GM10248 (cell line): ENCODE data around the gene NDST1.

Experiments
- CTCF ChIA-PET: fragments of 300-600 bp; sonication (Branson Sonifier 250); formaldehyde crosslinking; extraction: SDS; loops from one replicate; lab custom pipeline; 2021; ENCODE audit warnings: antibody characterized with exemption; lab: Yijun Ruan, JAX
- POLR2A ChIA-PET: fragments of 350-650 bp; sonication (Branson Sonifier 250); formaldehyde crosslinking; extraction: SDS; loops from one replicate; lab custom pipeline; 2020; ENCODE audit warnings: antibody characterized with exemption; lab: Yijun Ruan, JAX
- DNase-seq: peaks from one replicate; pipeline ENCODE4 v3.0.0; 2012; ENCODE audit errors: extremely low spot score
- TF ChIP-seq, protein P1 (sequence below): IDR thresholded peaks from 2 replicates; pipeline ENCODE4 v1.5.1; 2012; ENCODE audit warnings: mild to moderate bottlenecking, low read depth; ENCODE audit errors: extremely low read depth, missing control alignments, control extremely low read depth

NDST1 gene

DNA sequence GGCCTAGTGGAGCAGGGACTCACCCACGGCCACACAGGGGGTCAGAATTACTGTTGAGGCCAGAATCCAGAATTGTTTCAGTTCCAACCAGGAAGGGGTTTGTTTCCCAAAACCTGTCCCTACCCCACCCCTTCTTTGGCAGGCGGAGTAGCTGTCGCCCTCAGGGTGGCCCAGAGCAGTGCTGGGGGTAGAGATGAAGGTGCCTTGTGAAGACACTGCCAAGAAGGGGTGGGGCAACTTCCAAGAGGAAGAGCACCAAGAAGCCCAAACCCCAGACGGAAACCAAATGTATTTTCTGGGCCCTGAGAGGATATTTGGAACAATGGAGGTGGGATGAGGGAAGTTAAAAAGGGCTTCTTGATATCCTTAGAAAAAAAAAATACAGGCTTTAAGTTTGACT, 11.4 kb upstream of the NDST1 start:
- ChIA-PET POLR2A (no interaction called here), CTCF (interaction anchor here (1.0 to 6.6 kb wide), 6 partner anchors 9 to 55 kb away, joined by 3 to 26 read pairs (median 4); no protein-coding TSS in a partner anchor)
- TF ChIP-seq, protein P1, sequence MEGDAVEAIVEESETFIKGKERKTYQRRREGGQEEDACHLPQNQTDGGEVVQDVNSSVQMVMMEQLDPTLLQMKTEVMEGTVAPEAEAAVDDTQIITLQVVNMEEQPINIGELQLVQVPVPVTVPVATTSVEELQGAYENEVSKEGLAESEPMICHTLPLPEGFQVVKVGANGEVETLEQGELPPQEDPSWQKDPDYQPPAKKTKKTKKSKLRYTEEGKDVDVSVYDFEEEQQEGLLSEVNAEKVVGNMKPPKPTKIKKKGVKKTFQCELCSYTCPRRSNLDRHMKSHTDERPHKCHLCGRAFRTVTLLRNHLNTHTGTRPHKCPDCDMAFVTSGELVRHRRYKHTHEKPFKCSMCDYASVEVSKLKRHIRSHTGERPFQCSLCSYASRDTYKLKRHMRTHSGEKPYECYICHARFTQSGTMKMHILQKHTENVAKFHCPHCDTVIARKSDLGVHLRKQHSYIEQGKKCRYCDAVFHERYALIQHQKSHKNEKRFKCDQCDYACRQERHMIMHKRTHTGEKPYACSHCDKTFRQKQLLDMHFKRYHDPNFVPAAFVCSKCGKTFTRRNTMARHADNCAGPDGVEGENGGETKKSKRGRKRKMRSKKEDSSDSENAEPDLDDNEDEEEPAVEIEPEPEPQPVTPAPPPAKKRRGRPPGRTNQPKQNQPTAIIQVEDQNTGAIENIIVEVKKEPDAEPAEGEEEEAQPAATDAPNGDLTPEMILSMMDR, result no peak
- no peak for DNase-seq

DNA sequence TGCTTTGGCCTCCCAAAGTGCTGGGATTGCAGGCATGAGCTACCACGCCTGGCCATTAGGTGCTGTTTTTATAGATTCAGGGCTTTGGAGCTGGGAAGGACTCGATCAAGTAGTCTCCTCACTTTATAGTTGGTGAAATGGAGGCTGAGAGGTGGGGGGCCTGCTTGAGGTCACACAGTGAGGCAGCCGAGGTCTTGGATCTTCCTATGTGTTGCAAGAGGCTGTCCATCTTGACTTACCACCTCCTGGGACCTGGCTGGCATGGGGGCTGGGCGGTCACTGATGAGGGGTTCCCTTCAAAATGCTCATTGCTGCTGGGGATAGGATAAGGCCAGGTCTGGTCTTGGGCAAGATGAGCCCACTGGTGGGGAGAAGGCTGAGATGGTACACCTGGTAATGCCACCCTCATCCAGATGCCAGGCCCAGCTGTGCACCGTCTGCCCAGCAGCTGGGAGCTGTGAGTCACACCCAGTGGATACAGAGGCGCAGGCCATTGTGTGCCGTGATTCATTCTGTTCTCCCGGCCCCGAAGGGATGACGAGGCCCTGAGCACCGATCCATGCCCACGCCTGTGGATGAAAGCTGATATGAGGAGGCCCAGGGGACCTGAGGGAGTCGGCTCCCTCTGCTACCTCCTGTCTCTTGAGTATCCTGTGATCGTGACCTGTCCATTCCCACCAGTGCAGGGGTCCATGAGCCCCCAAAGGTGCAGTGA, 10.5 kb upstream of the NDST1 start:
- TF ChIP-seq, protein P1, result no peak
- ChIA-PET POLR2A (interaction anchor here (1.0 kb wide), 1 partner anchor 87 kb away, joined by 6 read pairs; no protein-coding TSS in a partner anchor), CTCF (interaction anchor here (1.0 to 6.6 kb wide), 8 partner anchors 8 to 81 kb away, joined by 3 to 26 read pairs (median 4); no protein-coding TSS in a partner anchor)
- DNase-seq, result no peak

DNA sequence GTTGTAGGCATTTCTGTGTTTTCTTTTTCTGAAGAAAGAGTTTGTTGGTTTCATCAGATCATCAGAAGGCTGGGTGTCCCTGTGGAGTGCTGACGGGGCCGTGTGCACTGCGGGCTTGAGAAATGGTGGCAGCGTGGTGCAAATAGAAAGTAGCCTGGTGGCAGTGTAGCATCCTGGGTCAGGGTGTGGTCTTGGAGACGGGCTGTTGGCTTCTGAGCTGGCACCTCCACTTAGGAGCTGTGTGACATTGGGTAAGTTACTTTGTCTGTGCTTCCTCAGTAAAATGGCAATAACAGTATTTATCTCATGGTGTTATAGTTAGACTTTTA, 10.0 kb upstream of the NDST1 start:
- POLR2A ChIA-PET, result interaction anchor here (0.5 to 1.3 kb wide), 3 partner anchors 8 to 148 kb away, joined by 3 to 6 read pairs (median 5); no protein-coding TSS in a partner anchor
- no peak for DNase-seq
- CTCF ChIA-PET, result interaction anchor here (1.2 to 6.6 kb wide), 7 partner anchors 15 to 203 kb away, joined by 3 to 26 read pairs (median 4); partner anchors contain the start of gene RBM22
- TF ChIP-seq, protein P1, result no peak

DNA sequence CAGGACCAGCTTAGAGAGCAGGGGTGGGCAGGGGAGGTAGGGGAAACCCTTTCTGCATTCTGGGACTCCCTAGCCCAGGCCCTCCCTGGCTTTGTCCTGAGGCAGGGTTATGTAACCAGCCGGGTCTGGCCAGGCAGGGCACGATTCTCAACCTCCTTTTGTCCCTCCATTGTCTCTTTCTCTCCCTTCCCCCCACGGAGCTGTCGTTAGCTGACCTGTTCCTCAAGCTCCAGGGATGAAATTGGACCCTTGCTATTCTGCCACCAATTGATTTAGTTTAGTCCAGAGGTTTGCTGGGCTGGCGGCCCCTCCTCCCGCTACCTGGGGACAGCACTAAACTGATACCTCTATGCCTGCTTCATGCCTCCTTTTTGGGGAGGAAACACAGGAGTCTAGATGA, 9.4 kb upstream of the NDST1 start:
- POLR2A ChIA-PET, result interaction anchor here (0.5 to 1.3 kb wide), 3 partner anchors 9 to 147 kb away, joined by 3 to 6 read pairs (median 5); no protein-coding TSS in a partner anchor
- TF ChIP-seq, protein P1, result no peak
- CTCF ChIA-PET, result interaction anchor here (1.2 to 6.6 kb wide), 9 partner anchors 12 to 202 kb away, joined by 3 to 26 read pairs (median 4); partner anchors contain the start of gene RBM22
- no peak for DNase-seq

DNA sequence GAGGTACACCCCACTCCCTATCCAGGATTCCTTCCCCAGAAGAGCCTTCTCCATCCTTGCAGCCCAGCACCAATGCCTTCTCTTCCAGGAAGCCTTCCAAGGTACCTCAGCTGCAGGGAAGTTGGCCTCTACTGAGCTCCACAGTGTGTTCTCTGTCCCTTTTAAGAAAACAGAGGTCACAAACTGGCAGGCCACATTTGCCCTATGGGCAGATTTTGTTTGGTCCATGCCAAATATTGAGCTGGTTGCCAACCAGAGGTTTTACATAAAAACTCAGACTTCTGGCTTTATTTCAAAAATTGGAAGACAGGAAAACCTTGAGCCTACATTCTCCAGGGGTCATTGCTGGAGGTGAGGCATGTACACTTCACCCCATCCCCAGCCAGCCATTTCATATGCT, 9.0 kb upstream of the NDST1 start:
- POLR2A ChIA-PET, result interaction anchor here (1.3 kb wide), 1 partner anchor 9 kb away, joined by 5 read pairs; no protein-coding TSS in a partner anchor
- TF ChIP-seq, protein P1, result no peak
- CTCF ChIA-PET, result interaction anchor here (0.7 to 6.6 kb wide), 15 partner anchors 8 to 202 kb away, joined by 3 to 26 read pairs (median 4); partner anchors contain the start of gene RBM22
- no peak for DNase-seq

DNA sequence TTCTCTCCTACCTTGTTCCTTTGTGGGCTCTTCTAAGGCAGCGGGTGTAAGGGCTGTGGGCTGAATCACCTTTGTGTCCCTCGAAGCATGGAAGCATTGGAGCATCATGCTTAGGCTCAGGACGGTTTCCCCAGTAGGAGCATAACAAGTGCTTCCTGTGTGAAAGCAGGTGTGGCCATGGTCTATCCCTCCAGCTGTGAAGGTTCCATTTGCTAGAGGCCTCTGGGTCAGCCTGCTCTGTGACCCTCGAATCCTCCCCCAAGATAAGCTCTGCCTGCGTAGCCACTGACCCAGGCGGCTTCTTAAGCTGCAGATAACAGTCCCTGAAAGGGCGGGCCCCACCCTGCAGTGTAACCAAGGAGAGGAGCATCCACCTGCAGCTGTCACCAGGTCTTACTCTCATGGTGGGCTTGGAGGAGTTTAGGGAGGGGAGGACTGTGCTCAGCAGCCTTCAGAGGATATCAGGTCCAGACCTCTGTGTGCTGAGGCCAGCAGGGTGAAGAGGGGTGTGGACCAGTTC, 8.4 kb upstream of the NDST1 start:
- DNase-seq, result no peak
- TF ChIP-seq, protein P1, result no peak
- ChIA-PET CTCF (interaction anchor here (0.6 to 6.6 kb wide), 14 partner anchors 9 to 146 kb away, joined by 3 to 26 read pairs (median 5); no protein-coding TSS in a partner anchor), POLR2A (interaction anchor here (1.3 kb wide), 1 partner anchor 10 kb away, joined by 5 read pairs; no protein-coding TSS in a partner anchor)
